Measurements from ENCODE around the gene PIH1D1. TPM values are rescaled to one million over a fixed set of nuclear protein-coding genes. Genes with fewer than 3 reads are reported as not detected.

PIH1D1 gene
- total and polyA plus RNA-seq, 12 donors = 15.7 to 60.0 (median 29.3) TPM

- H3K27me3 ChIP-seq = peaks cover 20 to 100% (median 99%) of the 10 kb centered on the region in 7 donors
- WGBS, 2 donors = 74 to 77% methylated on average over 9 of the region's 9 CpGs
Observed at GRCh38 chr19:49430172-49430677, 21.4 kb downstream of the PIH1D1 start.

DNA sequence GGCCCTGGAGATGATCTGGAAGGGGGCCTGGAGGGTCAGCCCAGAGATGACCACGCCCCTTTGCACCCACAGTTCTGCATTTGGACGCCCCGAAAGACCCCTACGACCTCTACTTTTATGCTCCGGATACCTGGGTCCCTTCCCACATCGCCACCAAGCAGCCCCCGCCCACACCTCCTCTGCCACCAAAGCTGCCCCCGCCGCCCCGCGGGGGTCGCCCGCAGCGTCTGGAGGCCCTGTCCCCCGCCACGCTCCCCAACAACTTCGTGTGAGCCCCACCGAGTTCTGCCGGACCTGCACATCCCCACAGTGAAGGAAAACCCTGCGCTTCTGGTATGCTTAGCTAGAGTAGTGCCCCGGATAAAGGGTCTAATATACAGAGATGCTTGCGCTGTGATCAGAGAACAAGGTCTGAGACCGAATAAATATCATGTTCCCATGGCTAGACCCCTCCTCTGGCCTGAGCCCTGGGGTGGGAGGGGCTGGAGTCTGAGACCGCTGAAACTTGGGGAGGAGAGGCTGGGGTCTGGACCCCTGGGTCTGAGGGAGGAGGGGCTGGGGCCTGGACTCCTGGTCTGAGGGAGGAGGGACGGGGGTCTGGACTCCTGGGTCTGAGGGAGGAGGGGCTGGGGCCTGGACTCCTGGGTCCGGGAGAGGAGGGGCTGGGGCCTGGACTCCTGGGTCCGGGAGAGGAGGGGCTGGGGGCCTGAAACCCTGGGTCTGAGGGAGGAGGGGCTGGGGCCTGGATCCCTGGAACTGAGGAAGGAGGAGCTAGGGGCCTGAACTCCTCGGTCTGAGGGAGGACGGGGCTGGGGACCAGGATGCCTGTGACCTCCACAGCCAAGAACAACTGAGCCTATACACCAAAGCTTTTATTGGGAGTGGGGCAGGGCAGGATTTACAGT is 22.8 kb downstream of the PIH1D1 start:
- ATAC-seq = no peak
- H3K9me3 ChIP-seq = no peaks in the 10 kb centered on the region
- no peak overlapping the region for H3K27ac ChIP-seq
- no peaks in the 10 kb centered on the region for H3K36me3 ChIP-seq
- peaks cover under 1 to 16% (median 11%) of the 10 kb centered on the region in 9 donors for H3K4me1 ChIP-seq
- DNase-seq = no peak
- intact Hi-C loops (cut with DNase I) = no loop called here
- H3K4me3 ChIP-seq = no peak overlapping the region
- TF ChIP-seq, protein P1, sequence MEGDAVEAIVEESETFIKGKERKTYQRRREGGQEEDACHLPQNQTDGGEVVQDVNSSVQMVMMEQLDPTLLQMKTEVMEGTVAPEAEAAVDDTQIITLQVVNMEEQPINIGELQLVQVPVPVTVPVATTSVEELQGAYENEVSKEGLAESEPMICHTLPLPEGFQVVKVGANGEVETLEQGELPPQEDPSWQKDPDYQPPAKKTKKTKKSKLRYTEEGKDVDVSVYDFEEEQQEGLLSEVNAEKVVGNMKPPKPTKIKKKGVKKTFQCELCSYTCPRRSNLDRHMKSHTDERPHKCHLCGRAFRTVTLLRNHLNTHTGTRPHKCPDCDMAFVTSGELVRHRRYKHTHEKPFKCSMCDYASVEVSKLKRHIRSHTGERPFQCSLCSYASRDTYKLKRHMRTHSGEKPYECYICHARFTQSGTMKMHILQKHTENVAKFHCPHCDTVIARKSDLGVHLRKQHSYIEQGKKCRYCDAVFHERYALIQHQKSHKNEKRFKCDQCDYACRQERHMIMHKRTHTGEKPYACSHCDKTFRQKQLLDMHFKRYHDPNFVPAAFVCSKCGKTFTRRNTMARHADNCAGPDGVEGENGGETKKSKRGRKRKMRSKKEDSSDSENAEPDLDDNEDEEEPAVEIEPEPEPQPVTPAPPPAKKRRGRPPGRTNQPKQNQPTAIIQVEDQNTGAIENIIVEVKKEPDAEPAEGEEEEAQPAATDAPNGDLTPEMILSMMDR (IDR thresholded peaks at IDR 0.05) = no peak
- 8 to 12% methylated on average over 27 to 29 of the region's 29 CpGs for WGBS, 2 donors
- peaks cover 20 to 100% (median 98%) of the 10 kb centered on the region in 7 donors for H3K27me3 ChIP-seq

More at GRCh38 chr19:49430172-49430677, 21.4 kb downstream of the PIH1D1 start:
- TF ChIP-seq, protein P1 (IDR thresholded peaks at IDR 0.05) = no peak
- Histone ChIP-seq H3K27ac (no peak overlapping the region), H3K9me3 (no peaks in the 10 kb centered on the region), H3K36me3 (no peaks in the 10 kb centered on the region), H3K4me3 (no peak overlapping the region), H3K4me1 (peaks cover 0 to 16% (median 9%) of the 10 kb centered on the region in 9 donors)
- ATAC-seq (no peak), DNase-seq (no peak)
- intact Hi-C loops (cut with DNase I) = no loop called here

GRCh38 chr19:49427855-49428546 is 23.6 kb downstream of the PIH1D1 start:
- no peak overlapping the region for H3K4me3 ChIP-seq
- H3K9me3 ChIP-seq = no peaks in the 10 kb centered on the region
- peaks cover 19 to 100% (median 98%) of the 10 kb centered on the region in 7 donors for H3K27me3 ChIP-seq
- H3K36me3 ChIP-seq = no peaks in the 10 kb centered on the region
- H3K4me1 ChIP-seq = peaks cover 7 to 24% (median 19%) of the 10 kb centered on the region in 9 donors
- no peak overlapping the region for H3K27ac ChIP-seq
- no peak for ATAC-seq
- intact Hi-C loops (cut with DNase I) = no loop called here
- DNase-seq = no peak
- TF ChIP-seq, protein P1 (IDR thresholded peaks at IDR 0.05) = no peak
- WGBS, 2 donors = 1 to 2% methylated on average over 45 of the region's 45 CpGs

GRCh38 chr19:49427339-49427738 is 24.3 kb downstream of the PIH1D1 start:
- H3K4me3 ChIP-seq = no peak overlapping the region
- H3K4me1 ChIP-seq = peaks cover 7 to 31% (median 26%) of the 10 kb centered on the region in 9 donors
- no peak overlapping the region for H3K27ac ChIP-seq
- no peak for ATAC-seq
- H3K36me3 ChIP-seq = no peaks in the 10 kb centered on the region
- intact Hi-C loops (cut with DNase I) = no loop called here
- H3K9me3 ChIP-seq = no peaks in the 10 kb centered on the region
- H3K27me3 ChIP-seq = peaks cover 12 to 100% (median 98%) of the 10 kb centered on the region in 7 donors
- WGBS, 2 donors = 57 to 59% methylated on average over 12 of the region's 12 CpGs
- DNase-seq = no peak
- TF ChIP-seq, protein P1 (IDR thresholded peaks at IDR 0.05) = no peak

Measured in heart right ventricle (tissue), 16 donors.